ENCODE results near the gene CLN5. TPM values are rescaled to one million over a fixed set of nuclear protein-coding genes. Genes with fewer than 3 reads are reported as not detected.

CLN5 gene
- total and polyA plus RNA-seq, 2 experiments from 2014 or later: 35.9 to 36.4 TPM

- H3K27ac ChIP-seq: no peak overlapping the region
- peaks cover 100% of the 10 kb centered on the region for H3K79me2 ChIP-seq (ENCODE audit: insufficient read depth)
- H3K9ac ChIP-seq: no peak overlapping the region
- peaks cover 3% of the 10 kb centered on the region; the same call in 1 of the 2 replicates for H3K4me1 ChIP-seq (ENCODE audit: insufficient read depth)
- no peak overlapping the region for H3K4me2 ChIP-seq (ENCODE audit: unreplicated experiment)
- peaks cover 80% of the 10 kb centered on the region for H3K36me3 ChIP-seq (ENCODE audit: low read depth)
- H3K27me3 ChIP-seq (replicated peaks; ENCODE audit: insufficient read depth): no peaks in the 10 kb centered on the region
- TF ChIP-seq EZH2 (IDR thresholded peaks at IDR 0.05; ENCODE audit: insufficient read depth, poor library complexity, severe bottlenecking): no peak
- H3F3A ChIP-seq (ENCODE audit: insufficient read depth): no peaks in the 10 kb centered on the region
- 95 to 97% methylated on average over 2 of the region's 2 CpGs for WGBS, 2 experiments (ENCODE audit: low coverage in 1 of 2, low lambda C conversion rate in 2 of 2, missing lambda C conversion rate in 2 of 2)
- no peaks in the 10 kb centered on the region for H3K9me2 ChIP-seq (ENCODE audit: insufficient read depth)
- H2AFZ ChIP-seq: no peak overlapping the region
- H3K4me3 ChIP-seq: no peak overlapping the region
- in situ Hi-C loops (cut with MboI): no loop called here
- no peaks in the 10 kb centered on the region for H3K9me3 ChIP-seq (ENCODE audit: low read depth)
- peaks cover 14% of the 10 kb centered on the region; the same call in 1 of the 2 replicates for H4K20me1 ChIP-seq (ENCODE audit: insufficient read depth)
- DNase-seq: no peak
Observed at GRCh38 chr13:77013853-77014542, 22.1 kb downstream of the CLN5 start.

- no peaks in the 10 kb centered on the region for H3K27me3 ChIP-seq (replicated peaks; ENCODE audit: insufficient read depth)
- H3K4me3 ChIP-seq: no peak overlapping the region
- H3K27ac ChIP-seq: no peak overlapping the region
- WGBS, 2 experiments (ENCODE audit: low coverage in 1 of 2, low lambda C conversion rate in 2 of 2, missing lambda C conversion rate in 2 of 2): 98 to 100% methylated on average over 2 of the region's 2 CpGs
- H3K79me2 ChIP-seq (ENCODE audit: insufficient read depth): peaks cover 100% of the 10 kb centered on the region
- peaks cover 78% of the 10 kb centered on the region for H3K36me3 ChIP-seq (ENCODE audit: low read depth)
- H3K4me1 ChIP-seq (ENCODE audit: insufficient read depth): peaks cover 13% of the 10 kb centered on the region; the same call in 1 of the 2 replicates
- H4K20me1 ChIP-seq (ENCODE audit: insufficient read depth): peaks cover 7% of the 10 kb centered on the region
- no peaks in the 10 kb centered on the region for H3K9me3 ChIP-seq (ENCODE audit: low read depth)
- TF ChIP-seq EZH2phosphoT487 (IDR thresholded peaks at IDR 0.05; ENCODE audit: insufficient read depth, low read depth) (no peak), EZH2 (IDR thresholded peaks at IDR 0.05; ENCODE audit: insufficient read depth, poor library complexity, severe bottlenecking) (no peak)
- no peaks in the 10 kb centered on the region for H3F3A ChIP-seq (ENCODE audit: insufficient read depth)
- H3K9ac ChIP-seq: no peak overlapping the region
- H3K9me2 ChIP-seq (ENCODE audit: insufficient read depth): no peaks in the 10 kb centered on the region
- H2AFZ ChIP-seq: no peak overlapping the region
- DNase-seq: no peak
- no peak overlapping the region for H3K4me2 ChIP-seq (ENCODE audit: unreplicated experiment)
- in situ Hi-C loops (cut with MboI): no loop called here
Observed at GRCh38 chr13:77014906-77015685, 23.2 kb downstream of the CLN5 start.

- H3K4me3 ChIP-seq: no peak overlapping the region
- no peak overlapping the region for H3K4me2 ChIP-seq (ENCODE audit: unreplicated experiment)
- H3K4me1 ChIP-seq (ENCODE audit: insufficient read depth): peaks cover 22% of the 10 kb centered on the region
- WGBS, 2 experiments (ENCODE audit: low coverage in 1 of 2, low lambda C conversion rate in 2 of 2, missing lambda C conversion rate in 2 of 2): 96 to 100% methylated on average over 3 of the region's 3 CpGs
- TF ChIP-seq EZH2 (IDR thresholded peaks at IDR 0.05; ENCODE audit: insufficient read depth, poor library complexity, severe bottlenecking) (no peak), EZH2phosphoT487 (IDR thresholded peaks at IDR 0.05; ENCODE audit: insufficient read depth, low read depth) (no peak)
- no peaks in the 10 kb centered on the region for H3K27me3 ChIP-seq (replicated peaks; ENCODE audit: insufficient read depth)
- H2AFZ ChIP-seq: no peak overlapping the region
- no peak overlapping the region for H3K27ac ChIP-seq
- no peaks in the 10 kb centered on the region for H3K9me2 ChIP-seq (ENCODE audit: insufficient read depth)
- H3K79me2 ChIP-seq (ENCODE audit: insufficient read depth): peaks cover 100% of the 10 kb centered on the region
- H3K36me3 ChIP-seq (ENCODE audit: low read depth): peaks cover 72% of the 10 kb centered on the region
- peaks cover 2% of the 10 kb centered on the region; the same call in 1 of the 2 replicates for H3F3A ChIP-seq (ENCODE audit: insufficient read depth)
- in situ Hi-C loops (cut with MboI): no loop called here
- peaks cover 7% of the 10 kb centered on the region for H4K20me1 ChIP-seq (ENCODE audit: insufficient read depth)
- H3K9ac ChIP-seq: no peak overlapping the region
- no peak for DNase-seq
- no peaks in the 10 kb centered on the region for H3K9me3 ChIP-seq (ENCODE audit: low read depth)
Observed at GRCh38 chr13:77016251-77016812, 24.5 kb downstream of the CLN5 start.

- no peak overlapping the region for H3K4me3 ChIP-seq
- no peaks in the 10 kb centered on the region for H3K27me3 ChIP-seq (replicated peaks; ENCODE audit: insufficient read depth)
- peaks cover 29% of the 10 kb centered on the region for H3K4me1 ChIP-seq (ENCODE audit: insufficient read depth)
- peaks cover 9% of the 10 kb centered on the region for H3F3A ChIP-seq (ENCODE audit: insufficient read depth)
- no peaks in the 10 kb centered on the region for H3K9me3 ChIP-seq (ENCODE audit: low read depth)
- 63 to 67% methylated on average over 6 of the region's 6 CpGs for WGBS, 2 experiments (ENCODE audit: low coverage in 1 of 2, low lambda C conversion rate in 2 of 2, missing lambda C conversion rate in 2 of 2)
- TF ChIP-seq EZH2phosphoT487 (IDR thresholded peaks at IDR 0.05; ENCODE audit: insufficient read depth, low read depth) (no peak), EZH2 (IDR thresholded peaks at IDR 0.05; ENCODE audit: insufficient read depth, poor library complexity, severe bottlenecking) (no peak)
- no peak overlapping the region for H3K4me2 ChIP-seq (ENCODE audit: unreplicated experiment)
- no peak for DNase-seq
- no peaks in the 10 kb centered on the region for H3K9me2 ChIP-seq (ENCODE audit: insufficient read depth)
- in situ Hi-C loops (cut with MboI): no loop called here
- H3K79me2 ChIP-seq (ENCODE audit: insufficient read depth): peaks cover 100% of the 10 kb centered on the region
- H3K36me3 ChIP-seq (ENCODE audit: low read depth): peaks cover 77% of the 10 kb centered on the region
- H4K20me1 ChIP-seq (ENCODE audit: insufficient read depth): peaks cover 14% of the 10 kb centered on the region
- H2AFZ ChIP-seq: no peak overlapping the region
- H3K27ac ChIP-seq: no peak overlapping the region
- no peak overlapping the region for H3K9ac ChIP-seq
Observed at GRCh38 chr13:77016888-77017623, 25.2 kb downstream of the CLN5 start.

Measured in GM23248 (cell line).